Osteocyte (in vitro differentiated cells): ENCODE measurements around the gene EIF1AD. TPM values are rescaled to one million over a fixed set of nuclear protein-coding genes. Genes with fewer than 3 reads are reported as not detected.

ENCODE experiments used
- DNase-seq: peaks from one replicate; pipeline ENCODE4 v3.0.0; 2021; ENCODE audit warnings: mixed read lengths; ENCODE audit not compliant: unreplicated experiment; ENCODE audit errors: extremely low spot score
- H3K27ac Mint-ChIP-seq: one replicate; pipeline ENCODE4 v1.8.0; 2021; ENCODE audit warnings: mild to moderate bottlenecking, mixed read lengths; ENCODE audit not compliant: unreplicated experiment
- H3K27me3 Mint-ChIP-seq: one replicate; pipeline ENCODE4 v1.8.0; 2021; ENCODE audit warnings: mixed read lengths; ENCODE audit not compliant: unreplicated experiment
- H3K36me3 Mint-ChIP-seq: one replicate; pipeline ENCODE4 v1.8.0; 2021; ENCODE audit warnings: mixed read lengths; ENCODE audit not compliant: unreplicated experiment
- H3K4me1 Mint-ChIP-seq: one replicate; pipeline ENCODE4 v1.8.0; 2021; ENCODE audit warnings: mixed read lengths; ENCODE audit not compliant: unreplicated experiment
- H3K4me3 Mint-ChIP-seq: one replicate; pipeline ENCODE4 v1.8.0; 2021; ENCODE audit warnings: mild to moderate bottlenecking, moderate library complexity, mixed read lengths; ENCODE audit not compliant: unreplicated experiment
- H3K9me3 Mint-ChIP-seq: one replicate; pipeline ENCODE4 v1.8.0; 2021; ENCODE audit warnings: mixed read lengths; ENCODE audit not compliant: unreplicated experiment
- CTCF ChIP-seq: fragments of 200-600 bp; sonication (generic); IDR thresholded peaks from 2 replicates; pipeline ENCODE4 v1.5.0; 2021; ENCODE audit warnings: antibody characterized with exemption, mild to moderate bottlenecking, moderate library complexity
- total RNA-seq: library from RNA; stranded (reverse); gene quantifications from 2 replicates; pipeline ENCODE4 v1.2.1, GENCODE V29; 2021

Gene EIF1AD
- total RNA-seq, 1 donor from 2014 or later = 34.6 TPM

- Mint-ChIP-seq H3K4me3 (peak overlapping the region; percentile 33), H3K9me3 (no peaks in the 10 kb centered on the region), H3K27ac (no peak overlapping the region), H3K4me1 (peaks cover 27% of the 10 kb centered on the region), H3K36me3 (no peaks in the 10 kb centered on the region), H3K27me3 (no peaks in the 10 kb centered on the region)
- peak; percentile 94 for TF ChIP-seq CTCF
- DNase-seq = peak; percentile 93
Observed at GRCh38 chr11:66022401-66023185, 20.6 kb upstream of the EIF1AD start.

- TF ChIP-seq CTCF = no peak
- no peaks in the 10 kb centered on the region for H3K36me3 Mint-ChIP-seq
- peak overlapping the region; percentile 10 for H3K4me3 Mint-ChIP-seq
- no peaks in the 10 kb centered on the region for H3K27me3 Mint-ChIP-seq
- no peaks in the 10 kb centered on the region for H3K9me3 Mint-ChIP-seq
- H3K4me1 Mint-ChIP-seq = peaks cover 41% of the 10 kb centered on the region
- no peak for DNase-seq
- peak overlapping the region; percentile 47 for H3K27ac Mint-ChIP-seq
Observed at GRCh38 chr11:66020618-66021357, 18.8 kb upstream of the EIF1AD start.

- Mint-ChIP-seq H3K9me3 (no peaks in the 10 kb centered on the region), H3K36me3 (no peaks in the 10 kb centered on the region), H3K4me3 (no peak overlapping the region), H3K27me3 (no peaks in the 10 kb centered on the region), H3K4me1 (peaks cover 46% of the 10 kb centered on the region), H3K27ac (peak overlapping the region; percentile 27)
- TF ChIP-seq CTCF = no peak
- DNase-seq = no peak
Observed at GRCh38 chr11:66020212-66020611, 18.3 kb upstream of the EIF1AD start.

GRCh38 chr11:66017321-66017720 lies 15.4 kb upstream of the EIF1AD start:
- no peaks in the 10 kb centered on the region for H3K9me3 Mint-ChIP-seq
- H3K27me3 Mint-ChIP-seq = no peaks in the 10 kb centered on the region
- no peak for TF ChIP-seq CTCF
- DNase-seq = no peak
- no peak overlapping the region for H3K27ac Mint-ChIP-seq
- H3K36me3 Mint-ChIP-seq = no peaks in the 10 kb centered on the region
- H3K4me3 Mint-ChIP-seq = no peak overlapping the region
- peaks cover 54% of the 10 kb centered on the region for H3K4me1 Mint-ChIP-seq

- no peak for TF ChIP-seq CTCF
- H3K36me3 Mint-ChIP-seq = no peaks in the 10 kb centered on the region
- H3K4me3 Mint-ChIP-seq = no peak overlapping the region
- H3K9me3 Mint-ChIP-seq = no peaks in the 10 kb centered on the region
- no peaks in the 10 kb centered on the region for H3K27me3 Mint-ChIP-seq
- DNase-seq = no peak
- peaks cover 49% of the 10 kb centered on the region for H3K4me1 Mint-ChIP-seq
- H3K27ac Mint-ChIP-seq = peak overlapping the region; percentile 87
Observed at GRCh38 chr11:66016793-66017177, 14.8 kb upstream of the EIF1AD start.
